ENCODE results near the gene PFKL.

- TF ChIP-seq EZH2 (IDR thresholded peaks at IDR 0.05) (no peak), EZH2phosphoT487 (IDR thresholded peaks at IDR 0.05) (no peak)
These were observed 9.4 kb upstream of the PFKL start for GRCh38 chr21:44290327-44291077.

All from neural progenitor cell (in vitro differentiated cells).